PC-3 (cell line): ENCODE results near the gene LRP1B. TPM values are rescaled to one million over a fixed set of nuclear protein-coding genes. Genes with fewer than 3 reads are reported as not detected.

ENCODE experiments used
- ATAC-seq: fragments of 200-7000 bp; cut with Tn5 transposase; 2 replicates; pipeline ENCODE4 v1.9.1; 2020; ENCODE audit warnings: mild to moderate bottlenecking, moderate library complexity
- BruUV-seq: library from RNA; stranded (reverse); fragments of 400-500 nt; replicated peaks from 2 replicates; lab custom pipeline; 2021; lab: Mats Ljungman, UMichigan
- CTCF ChIA-PET: fragments of 300-600 bp; sonication (Branson Sonifier 250); formaldehyde crosslinking; loops from one replicate; lab custom pipeline; 2022; ENCODE audit warnings: antibody characterized with exemption; lab: Charles Lee
- POLR2A ChIA-PET: fragments of 300-600 bp; sonication (Branson Sonifier 250); formaldehyde crosslinking; loops from one replicate; lab custom pipeline; 2022; ENCODE audit warnings: antibody characterized with exemption; ENCODE audit not compliant: unreplicated experiment; lab: Charles Lee
- DNase-seq: peaks from one replicate; pipeline ENCODE4 v3.0.0-alpha.2; 2015
- H2AFZ ChIP-seq: fragments of 300-600 bp; sonication (generic); 2 replicates; pipeline ENCODE4 v1.6.0; 2016; ENCODE audit warnings: antibody characterized with exemption, low read length
- H3F3A ChIP-seq: fragments of 300-600 bp; sonication (generic); one replicate; pipeline ENCODE4 v1.6.0; 2017; ENCODE audit warnings: antibody characterized with exemption, low read length, control low read depth, mild to moderate bottlenecking; ENCODE audit not compliant: unreplicated experiment
- H3K27ac ChIP-seq: fragments of 300-600 bp; sonication (generic); 2 replicates; pipeline ENCODE4 v1.5.1; 2016; ENCODE audit warnings: mild to moderate bottlenecking, low read length
- H3K27me3 ChIP-seq: fragments of 300-600 bp; sonication (generic); 2 replicates; pipeline ENCODE4 v1.6.1; 2016; ENCODE audit warnings: low read length, mixed read lengths
- H3K36me3 ChIP-seq: fragments of 300-600 bp; sonication (generic); 2 replicates; pipeline ENCODE4 v1.6.1; 2016; ENCODE audit warnings: low read depth, mixed run types, low read length, mixed read lengths
- H3K4me1 ChIP-seq: fragments of 300-600 bp; sonication (generic); 2 replicates; pipeline ENCODE4 v1.5.1; 2016; ENCODE audit warnings: low read length; ENCODE audit not compliant: insufficient read depth
- H3K4me2 ChIP-seq: fragments of 300-600 bp; sonication (generic); 2 replicates; pipeline ENCODE4 v1.6.0; 2016; ENCODE audit warnings: low read length
- H3K4me3 ChIP-seq: fragments of 300-600 bp; sonication (generic); 2 replicates; pipeline ENCODE4 v1.5.1; 2016; ENCODE audit warnings: mild to moderate bottlenecking, low read length, mixed read lengths
- H3K79me2 ChIP-seq: fragments of 300-600 bp; sonication (generic); 2 replicates; pipeline ENCODE4 v1.6.1; 2017; ENCODE audit warnings: low read length, mixed read lengths
- H3K9ac ChIP-seq: fragments of 300-600 bp; sonication (generic); 2 replicates; pipeline ENCODE4 v1.6.0; 2016; ENCODE audit warnings: mild to moderate bottlenecking, low read length
- H3K9me2 ChIP-seq: fragments of 300-600 bp; sonication (generic); replicated peaks from 2 replicates; pipeline ENCODE4 v1.6.1; 2016; ENCODE audit warnings: mixed run types, low read length, mixed read lengths
- H3K9me3 ChIP-seq: fragments of 300-600 bp; sonication (generic); 2 replicates; pipeline ENCODE4 v1.6.1; 2016; ENCODE audit warnings: low read length, mixed read lengths
- H4K20me1 ChIP-seq: fragments of 300-600 bp; sonication (generic); 2 replicates; pipeline ENCODE4 v1.6.1; 2016; ENCODE audit warnings: low read length, mixed read lengths
- CTCF ChIP-seq: fragments of 300-600 bp; sonication (generic); conservative IDR thresholded peaks from 2 replicates; pipeline ENCODE4 v1.5.1; 2017; ENCODE audit warnings: antibody characterized with exemption, low read depth, mild to moderate bottlenecking, low read length
- EZH2 ChIP-seq: fragments of 300-600 bp; sonication (generic); IDR thresholded peaks from one replicate; pipeline ENCODE4 v1.6.1; 2017; ENCODE audit warnings: antibody characterized with exemption, mild to moderate bottlenecking, low read length; ENCODE audit not compliant: unreplicated experiment
- EZH2phosphoT487 ChIP-seq: fragments of 300-600 bp; sonication (generic); IDR thresholded peaks from 2 replicates; pipeline ENCODE4 v1.6.1; 2018; ENCODE audit warnings: mild to moderate bottlenecking, antibody characterized with exemption, low read length, borderline replicate concordance
- intact Hi-C: fragments of 100-400 bp; cut with micrococcal nuclease; formaldehyde crosslinking; loops from 2 replicates; pipeline ENCODE4 v1.9.0; 2023
- total RNA-seq: library from RNA; depleted of rRNA; stranded (reverse); fragments of >200 nt; gene quantifications from 2 replicates; pipeline ENCODE4 v1.2.3, GENCODE V29; 2014

The LRP1B gene
- total RNA-seq, 1 experiment from 2014 or later: 0.04 TPM

- Histone ChIP-seq H3K4me1 (no peaks in the 10 kb centered on the region), H3K36me3 (no peaks in the 10 kb centered on the region), H4K20me1 (no peaks in the 10 kb centered on the region), H3K27me3 (no peaks in the 10 kb centered on the region), H3K9ac (no peak overlapping the region), H3K9me3 (no peaks in the 10 kb centered on the region), H3K27ac (no peak overlapping the region), H3K79me2 (no peaks in the 10 kb centered on the region), H3F3A (no peaks in the 10 kb centered on the region), H3K4me2 (no peak overlapping the region), H3K4me3 (no peak overlapping the region), H2AFZ (no peak overlapping the region), H3K9me2 (no peaks in the 10 kb centered on the region)
- no peak for DNase-seq
- BruUV-seq: no TSS peak
- intact Hi-C loops: no loop called here
- TF ChIP-seq EZH2 (no peak), EZH2phosphoT487 (no peak), CTCF (no peak)
- no peak for ATAC-seq
- POLR2A ChIA-PET: no interaction called here
- CTCF ChIA-PET: no interaction called here
Measured at GRCh38 chr2:141103216-141103615, 1027.6 kb downstream of the LRP1B start.

- H3K79me2 ChIP-seq: no peaks in the 10 kb centered on the region
- no peaks in the 10 kb centered on the region for H3K9me3 ChIP-seq
- no TSS peak for BruUV-seq
- ChIA-PET POLR2A (no interaction called here), CTCF (no interaction called here)
- H4K20me1 ChIP-seq: no peaks in the 10 kb centered on the region
- ATAC-seq: no peak
- TF ChIP-seq EZH2phosphoT487: no peak
- no peak for TF ChIP-seq CTCF
- no peak for TF ChIP-seq EZH2
- H3K27me3 ChIP-seq: no peaks in the 10 kb centered on the region
- H3K4me2 ChIP-seq: no peak overlapping the region
- H3K4me1 ChIP-seq: no peaks in the 10 kb centered on the region
- no peak overlapping the region for H2AFZ ChIP-seq
- H3K9ac ChIP-seq: no peak overlapping the region
- no peaks in the 10 kb centered on the region for H3K9me2 ChIP-seq
- no peak overlapping the region for H3K4me3 ChIP-seq
- H3K36me3 ChIP-seq: no peaks in the 10 kb centered on the region
- intact Hi-C loops: no loop called here
- no peak overlapping the region for H3K27ac ChIP-seq
- no peaks in the 10 kb centered on the region for H3F3A ChIP-seq
- no peak for DNase-seq
Measured at GRCh38 chr2:141079231-141079630, 1051.6 kb downstream of the LRP1B start.

GRCh38 chr2:141075753-141076152, 1055.1 kb downstream of the LRP1B start:
- BruUV-seq: no TSS peak
- POLR2A ChIA-PET: no interaction called here
- H3K9ac ChIP-seq: no peak overlapping the region
- H3K79me2 ChIP-seq: no peaks in the 10 kb centered on the region
- H3F3A ChIP-seq: no peaks in the 10 kb centered on the region
- H3K27ac ChIP-seq: no peak overlapping the region
- no peaks in the 10 kb centered on the region for H3K9me2 ChIP-seq
- no peak overlapping the region for H3K4me2 ChIP-seq
- H3K9me3 ChIP-seq: no peaks in the 10 kb centered on the region
- no peaks in the 10 kb centered on the region for H3K36me3 ChIP-seq
- no peaks in the 10 kb centered on the region for H4K20me1 ChIP-seq
- ATAC-seq (no peak), DNase-seq (no peak)
- intact Hi-C loops: no loop called here
- no peak overlapping the region for H2AFZ ChIP-seq
- H3K4me1 ChIP-seq: no peaks in the 10 kb centered on the region
- no peak overlapping the region for H3K4me3 ChIP-seq
- H3K27me3 ChIP-seq: no peaks in the 10 kb centered on the region
- TF ChIP-seq EZH2 (no peak), EZH2phosphoT487 (no peak), CTCF (no peak)
- CTCF ChIA-PET: no interaction called here
